HepG2 (cell line): Measurements from ENCODE around the gene SHC1. TPM values are rescaled to one million over a fixed set of nuclear protein-coding genes. Genes with fewer than 3 reads are reported as not detected.

Experiments
- ATAC-seq: fragments of 200-7000 bp; cut with Tn5 transposase; 3 replicates; pipeline ENCODE4 v1.9.1; 2020; ENCODE audit warnings: mild to moderate bottlenecking, moderate library complexity
- BruUV-seq: library from RNA; stranded (reverse); fragments of 400-500 nt; replicated peaks from 2 replicates; lab custom pipeline; 2021; lab: Mats Ljungman, UMichigan
- CTCF ChIA-PET: fragments of 300-600 bp; formaldehyde crosslinking; extraction: SDS; loops from one replicate; lab custom pipeline; 2021; ENCODE audit warnings: low total read pairs, inconsistent platforms, low intra/inter-chr PET ratio; lab: Yijun Ruan, JAX
- POLR2A ChIA-PET: fragments of 350-600 bp; sonication (Branson Sonifier 250); formaldehyde crosslinking; loops from one replicate; lab custom pipeline; 2020; ENCODE audit warnings: antibody characterized with exemption, inconsistent platforms; lab: Yijun Ruan, JAX
- DNase-seq: peaks from one replicate; pipeline ENCODE4 v3.0.0-alpha.2; 2015; ENCODE audit warnings: low spot score
- FAIRE-seq: peaks from 3 replicates; lab custom pipeline; 2011; peaks lifted over from hg19 to GRCh38; lab: Jason Lieb, UNC
- H2AFZ ChIP-seq: one replicate; pipeline ENCODE4 v1.6.1; 2011; ENCODE audit warnings: low read length, inconsistent platforms
- H3K27ac ChIP-seq: fragments of 300-600 bp; 3 replicates; pipeline ENCODE4 v1.8.0; 2011; ENCODE audit warnings: mixed run types, mild to moderate bottlenecking, mixed read lengths, low read length, inconsistent platforms; ENCODE audit not compliant: insufficient read depth; ENCODE audit errors: extremely low read length
- H3K27me3 ChIP-seq, 2 experiments: fragments of 200-600 bp in 1 of 2; 2 replicates in 1 of 2; 3 replicates in 1 of 2; pipeline versions ENCODE4 v1.6.0 to v1.8.0; 2011; ENCODE audit warnings: low read length in 2 of 2, mild to moderate bottlenecking in 2 of 2, moderate library complexity in 2 of 2, inconsistent platforms in 1 of 2; ENCODE audit not compliant: insufficient read depth in 2 of 2, control insufficient read depth in 1 of 2
- H3K36me3 ChIP-seq, 2 experiments: fragments of 200-600 bp in 1 of 2; replicated peaks in 1 of 2; 2 replicates in 1 of 2; 3 replicates in 1 of 2; pipeline versions ENCODE4 v1.5.1 to v1.8.0; 2011; ENCODE audit warnings: low read length in 2 of 2, inconsistent platforms in 1 of 2; ENCODE audit not compliant: insufficient read depth in 2 of 2, control insufficient read depth in 1 of 2
- H3K4me1 ChIP-seq: 2 replicates; pipeline ENCODE4 v1.5.1; 2012; ENCODE audit warnings: low read length, inconsistent platforms; ENCODE audit not compliant: insufficient read depth
- H3K4me2 ChIP-seq: 2 replicates; pipeline ENCODE4 v1.6.0; 2011; ENCODE audit warnings: low read depth, low read length, inconsistent platforms
- H3K4me3 ChIP-seq, 3 experiments: fragments of 200-600 bp in 1 of 3; sonication (generic), shearing (Covaris generic) in 1 of 3; replicated peaks in 1 of 3; 2 replicates each; pipeline ENCODE4 v1.5.1; 2011 to 2016; ENCODE audit warnings: low read length in 3 of 3, inconsistent platforms in 2 of 3, low read depth in 2 of 3, mild to moderate bottlenecking in 2 of 3, control low read depth in 1 of 3, mixed read lengths in 1 of 3; ENCODE audit not compliant: insufficient read depth in 1 of 3
- H3K79me2 ChIP-seq: one replicate; pipeline ENCODE4 v1.6.1; 2011; ENCODE audit warnings: low read length, inconsistent platforms; ENCODE audit not compliant: insufficient read depth
- H3K9ac ChIP-seq: 2 replicates; pipeline ENCODE4 v1.6.0; 2011; ENCODE audit warnings: mild to moderate bottlenecking, low read depth, low read length, inconsistent platforms; ENCODE audit not compliant: insufficient read depth
- H3K9me3 ChIP-seq: 2 replicates; pipeline ENCODE4 v1.5.1; 2012; ENCODE audit warnings: mild to moderate bottlenecking, low read length
- H4K20me1 ChIP-seq: 2 replicates; pipeline ENCODE4 v1.6.0; 2011; ENCODE audit warnings: inconsistent platforms, mild to moderate bottlenecking, low read length, moderate library complexity; ENCODE audit not compliant: insufficient read depth
- LCORL ChIP-seq, 2 experiments: fragments of 450-650 bp in 1 of 2; sonication (generic) in 1 of 2; formaldehyde crosslinking in 1 of 2; IDR thresholded peaks; 2 replicates each; pipeline versions ENCODE4 v1.5.0 to v1.6.1; 2017 to 2020; ENCODE audit warnings: antibody characterized with exemption in 1 of 2, missing genetic modification reagents in 1 of 2
- MXI1 ChIP-seq: IDR thresholded peaks from 3 replicates; pipeline ENCODE4 v1.6.1; 2012; ENCODE audit warnings: low read depth, low read length, inconsistent platforms, borderline replicate concordance
- RFX3 ChIP-seq: IDR thresholded peaks from 2 replicates; pipeline ENCODE4 v1.6.1; 2016; ENCODE audit warnings: missing biosample characterization, missing genetic modification reagents
- ZBTB2 ChIP-seq: sonication (generic); formaldehyde crosslinking; IDR thresholded peaks from 2 replicates; pipeline ENCODE4 v1.8.0; 2022; ENCODE audit warnings: low read depth, missing genetic modification reagents
- ZNF557 ChIP-seq: sonication (generic); formaldehyde crosslinking; IDR thresholded peaks from 2 replicates; pipeline ENCODE4 v1.4.0; 2020; ENCODE audit warnings: missing genetic modification reagents
- ZNF766 ChIP-seq: sonication (generic); formaldehyde crosslinking; IDR thresholded peaks from 2 replicates; pipeline ENCODE4 v1.5.0; 2020; ENCODE audit warnings: missing genetic modification reagents, borderline replicate concordance
- ZSCAN21 ChIP-seq: sonication (generic); formaldehyde crosslinking; IDR thresholded peaks from 2 replicates; pipeline ENCODE4 v1.8.0; 2022; ENCODE audit warnings: mild to moderate bottlenecking, missing genetic modification reagents, moderate library complexity, borderline replicate concordance
- whole genome bisulfite sequencing: methylation state at CpG from one replicate; pipeline ENCODE4 v1.1.6; 2017; ENCODE audit warnings: low lambda C conversion rate; 5-methylcytosine and 5-hydroxymethylcytosine counted together
- in situ Hi-C: cut with HindIII; loops from 2 replicates; pipeline ENCODE4 v1.10.0; 2017; ENCODE audit warnings: low pct_unique_long_range_greater_than_20kb; ENCODE audit not compliant: extremely low pct_ligation_motif_present
- intact Hi-C: fragments of 100-400 bp; cut with micrococcal nuclease; formaldehyde crosslinking; loops from one replicate; pipeline ENCODE4 v1.10.0; 2022; ENCODE audit not compliant: unreplicated experiment
- polyA plus RNA-seq, 8 experiments: library from polyadenylated mRNA; depleted of rRNA in 3 of 8; stranded (reverse) in 7 of 8; unstranded in 1 of 8; fragments of >200 nt; fragmentation: Illumina TruSeq in 4 of 8; extraction: Trizol in 4 of 8; gene quantifications; 2 replicates each; pipeline versions ENCODE4 v1.2.1 to v1.2.3, GENCODE V29; 2011 to 2016; ENCODE audit warnings: low read depth in 4 of 8, missing spikeins in 1 of 8, mixed read lengths in 1 of 8; ENCODE audit not compliant: insufficient read depth in 1 of 8
- total RNA-seq, 5 experiments: library from RNA; depleted of rRNA; stranded (reverse); fragments of >200 nt; fragmentation: Illumina TruSeq; extraction: Trizol; gene quantifications; 2 replicates each; pipeline ENCODE4 v1.2.3, GENCODE V29; 2016; ENCODE audit warnings: low read depth in 1 of 5
- TF ChIP-seq, protein P1 (sequence below): sonication (generic); formaldehyde crosslinking; IDR thresholded peaks from 2 replicates; pipeline ENCODE4 v1.8.0; 2022; ENCODE audit warnings: mild to moderate bottlenecking, missing genetic modification reagents, moderate library complexity
- TF ChIP-seq, protein P2 (sequence below): sonication (generic); formaldehyde crosslinking; IDR thresholded peaks from 2 replicates; pipeline ENCODE4 v1.4.0; 2020; ENCODE audit warnings: missing genetic modification reagents, mild to moderate bottlenecking, borderline replicate concordance

Gene SHC1
- total and polyA plus RNA-seq, 2 of the 13 experiments (the other 11 are each of a cell fraction or from before 2014, with no cell fraction given) = 52.0 to 137 TPM

DNA sequence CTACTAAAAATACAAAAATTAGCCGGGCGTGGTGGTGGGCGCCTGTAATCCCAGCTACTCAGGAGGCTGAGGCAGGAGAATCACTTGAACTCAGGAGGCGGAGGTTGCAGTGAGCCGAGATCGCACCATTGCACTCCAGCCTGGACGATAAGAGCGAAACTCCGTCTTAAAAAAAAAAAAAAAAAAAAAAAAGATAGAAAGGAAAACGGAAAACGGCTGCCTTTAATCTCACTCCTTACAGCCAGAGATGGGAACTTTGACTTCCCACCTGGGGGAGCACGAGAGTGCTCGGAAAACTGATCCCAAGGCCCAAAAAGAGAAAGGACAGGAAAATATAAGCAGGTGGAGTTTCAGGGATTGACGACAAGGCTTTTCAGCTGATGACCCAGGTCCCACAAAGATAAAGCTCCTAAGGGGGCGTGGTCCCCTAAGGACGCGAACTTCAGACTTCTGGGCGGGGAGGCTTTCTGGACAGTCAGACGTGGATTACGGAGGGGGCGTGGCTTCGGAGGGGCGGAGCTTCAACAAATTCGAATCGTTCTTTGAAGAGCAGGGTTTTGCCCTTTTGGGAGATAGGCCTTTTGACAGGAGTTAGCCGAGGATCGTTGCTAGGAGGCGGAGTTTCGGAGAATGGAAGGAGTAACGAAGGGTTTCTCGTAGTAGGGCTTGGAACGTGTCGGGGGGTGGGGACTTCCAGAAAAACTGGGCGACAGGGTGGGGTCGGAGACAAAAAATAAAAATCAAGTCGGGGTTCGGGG is 3.0 kb upstream of the SHC1 start (continued):
- TF ChIP-seq ZBTB2 (no peak), RFX3 (CRISPR knock-in tag) (no peak)
- TF ChIP-seq, protein P1, sequence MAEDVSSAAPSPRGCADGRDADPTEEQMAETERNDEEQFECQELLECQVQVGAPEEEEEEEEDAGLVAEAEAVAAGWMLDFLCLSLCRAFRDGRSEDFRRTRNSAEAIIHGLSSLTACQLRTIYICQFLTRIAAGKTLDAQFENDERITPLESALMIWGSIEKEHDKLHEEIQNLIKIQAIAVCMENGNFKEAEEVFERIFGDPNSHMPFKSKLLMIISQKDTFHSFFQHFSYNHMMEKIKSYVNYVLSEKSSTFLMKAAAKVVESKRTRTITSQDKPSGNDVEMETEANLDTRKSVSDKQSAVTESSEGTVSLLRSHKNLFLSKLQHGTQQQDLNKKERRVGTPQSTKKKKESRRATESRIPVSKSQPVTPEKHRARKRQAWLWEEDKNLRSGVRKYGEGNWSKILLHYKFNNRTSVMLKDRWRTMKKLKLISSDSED = no peak

DNA sequence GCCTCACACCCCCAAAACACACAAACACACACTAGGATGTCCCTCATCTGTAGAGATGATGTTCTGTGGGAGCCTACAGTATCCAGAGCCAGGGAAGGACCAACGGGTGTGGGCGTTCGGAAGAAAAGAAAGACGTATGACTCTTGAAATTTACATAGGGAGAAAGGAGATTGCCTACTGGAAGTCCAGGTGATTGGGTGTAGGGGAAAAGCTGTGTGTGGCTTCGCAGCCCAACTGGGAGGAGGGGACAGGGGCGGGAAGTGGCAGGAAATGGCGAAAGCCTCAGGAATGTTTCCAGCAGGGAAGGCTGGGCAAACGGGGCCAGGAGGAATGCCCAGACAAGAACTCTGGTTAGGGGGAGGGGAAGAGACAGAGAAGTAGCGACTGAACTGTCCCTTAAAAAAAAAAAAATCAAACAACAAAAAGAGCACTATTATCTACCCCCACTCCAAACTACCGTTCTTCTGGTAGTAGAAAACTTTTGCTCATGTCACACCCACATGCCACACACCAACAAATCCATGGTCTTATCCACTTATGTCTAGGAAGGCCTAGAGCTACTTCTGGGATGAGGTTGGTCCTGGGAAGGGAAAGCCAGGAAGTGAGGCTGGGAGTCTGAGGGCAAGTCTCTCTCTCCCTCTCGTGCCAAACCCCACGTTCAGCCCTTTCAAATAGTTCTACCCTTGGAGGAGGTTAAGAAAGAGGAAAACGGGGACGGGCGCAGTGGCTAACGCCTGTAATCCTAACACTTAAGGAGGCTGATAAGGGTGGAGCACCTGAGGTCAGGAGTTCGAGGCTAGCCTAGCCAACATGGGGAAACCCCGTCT is 2.2 kb upstream of the SHC1 start:
- no peaks in the 10 kb centered on the region; a peak in 1 of 5 replicates for H3K27me3 ChIP-seq
- H4K20me1 ChIP-seq = no peaks in the 10 kb centered on the region
- WGBS = 2% methylated on average over 18 of the region's 18 CpGs
- H3K4me3 ChIP-seq = peak overlapping the region; percentile 65 to 84 (median 70)
- H3K9ac ChIP-seq = peak overlapping the region; percentile 98
- intact Hi-C loops (loop anchor here (1.0 to 2.0 kb wide), 2 partner anchors 16 to 28 kb away; partner anchors contain the start of gene PBXIP1), in situ Hi-C loops (no loop called here)
- H3K4me1 ChIP-seq = peaks cover 70% of the 10 kb centered on the region
- H3K79me2 ChIP-seq = peaks cover 69% of the 10 kb centered on the region
- BruUV-seq = TSS peak; percentile 86
- H3K27ac ChIP-seq = peak overlapping the region; percentile 100
- POLR2A ChIA-PET = interaction anchor here (0.7 to 6.6 kb wide), 25 partner anchors 11 to 753 kb away, joined by 3 to 148 read pairs (median 9); partner anchors contain the start of genes ADAM15, FLAD1, LENEP and PBXIP1
- peaks cover 5 to 17% of the 10 kb centered on the region in 2 experiments; a peak in 4 of 5 replicates for H3K36me3 ChIP-seq
- H2AFZ ChIP-seq = no peak overlapping the region
- DNase-seq = peak; percentile 95
- no peaks in the 10 kb centered on the region for H3K9me3 ChIP-seq
- CTCF ChIA-PET = interaction anchor here (1.0 kb wide), 1 partner anchor 10 kb away, joined by 3 read pairs; no protein-coding TSS in a partner anchor
- peak; percentile 41 for ATAC-seq
- peak; percentile 94 for FAIRE-seq
- H3K4me2 ChIP-seq = peak overlapping the region; percentile 100
- TF ChIP-seq, protein P2, sequence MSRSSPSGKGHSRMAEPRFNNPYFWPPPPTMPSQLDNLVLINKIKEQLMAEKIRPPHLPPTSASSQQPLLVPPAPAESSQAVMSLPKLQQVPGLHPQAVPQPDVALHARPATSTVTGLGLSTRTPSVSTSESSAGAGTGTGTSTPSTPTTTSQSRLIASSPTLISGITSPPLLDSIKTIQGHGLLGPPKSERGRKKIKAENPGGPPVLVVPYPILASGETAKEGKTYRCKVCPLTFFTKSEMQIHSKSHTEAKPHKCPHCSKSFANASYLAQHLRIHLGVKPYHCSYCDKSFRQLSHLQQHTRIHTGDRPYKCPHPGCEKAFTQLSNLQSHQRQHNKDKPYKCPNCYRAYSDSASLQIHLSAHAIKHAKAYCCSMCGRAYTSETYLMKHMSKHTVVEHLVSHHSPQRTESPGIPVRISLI (CRISPR knock-in tag) = peak; percentile 87
- TF ChIP-seq ZNF557 (CRISPR knock-in tag) (0 out of 2 replicates have a peak, but pooled peaks have one; percentile 72), ZSCAN21 (CRISPR knock-in tag) (0 out of 2 replicates have a peak, but pooled peaks have one; percentile 19), ZNF766 (CRISPR knock-in tag) (0 out of 2 replicates have a peak, but pooled peaks have one; percentile 34), MXI1 (no peak; the same call in 2 of the 3 replicates), LCORL (IDR thresholded peaks at IDR 0.05) (no peak), LCORL (CRISPR knock-in tag; IDR thresholded peaks at IDR 0.05) (peak; percentile 58)
